Activated CD8-positive, alpha-beta memory T cell treated with anti-CD3 and anti-CD28 coated beads for 36 hours (primary cell): ENCODE measurements around the gene ADD1. TPM values are rescaled to one million over a fixed set of nuclear protein-coding genes. Genes with fewer than 3 reads are reported as not detected.

Experiments used
- CTCF ChIA-PET: fragments of 350-600 bp; sonication (Branson Sonifier 250); formaldehyde crosslinking; loops from one replicate; lab custom pipeline; 2021; ENCODE audit warnings: antibody characterized with exemption; lab: Charles Lee
- POLR2A ChIA-PET: fragments of 350-600 bp; sonication (Branson Sonifier 250); formaldehyde crosslinking; loops from one replicate; lab custom pipeline; 2021; ENCODE audit warnings: antibody characterized with exemption; lab: Charles Lee
- total RNA-seq, 2 experiments: library from RNA; stranded (reverse); gene quantifications; one replicate each; pipeline ENCODE4 v1.2.3, GENCODE V29; 2021

Gene ADD1
- total RNA-seq, 2 experiments from 2014 or later = 151 to 154 TPM

DNA sequence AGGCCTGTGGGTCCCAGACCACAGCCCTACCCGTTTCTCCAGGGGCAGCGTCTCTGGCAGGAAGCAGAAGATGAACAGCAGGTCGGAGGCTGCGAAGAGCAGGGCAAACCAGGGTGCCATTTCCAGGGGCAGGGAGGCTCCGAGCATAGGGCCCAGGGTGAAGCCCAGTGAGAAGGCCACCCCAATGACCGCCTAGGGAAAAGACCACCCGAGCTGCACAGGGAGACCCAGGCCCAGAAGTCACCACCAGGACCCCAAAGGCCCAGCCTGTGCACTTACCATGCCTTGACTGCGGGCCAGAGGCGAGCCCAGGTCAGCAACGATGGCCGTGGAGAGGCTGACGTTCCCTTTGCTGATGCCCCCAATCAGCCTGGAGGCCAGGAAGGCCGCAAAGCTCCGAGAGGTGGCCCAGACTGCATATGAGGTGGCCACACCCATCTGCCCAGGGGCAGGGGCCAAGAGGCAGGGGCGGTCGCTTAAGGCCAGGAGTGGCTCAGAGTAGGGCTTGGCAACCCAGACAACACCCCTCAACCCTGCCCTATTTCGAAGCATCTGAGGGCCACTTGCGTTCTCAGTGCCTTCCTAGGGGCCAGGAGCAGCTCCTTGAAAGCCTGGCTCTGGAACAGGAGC, 88.8 kb downstream of the ADD1 start:
- CTCF ChIA-PET = interaction anchor here (0.5 to 1.4 kb wide), 3 partner anchors 9 to 94 kb away, joined by 3 to 4 read pairs (median 3); no protein-coding TSS in a partner anchor
- POLR2A ChIA-PET = interaction anchor here (1.0 kb wide), 2 partner anchors 9 to 134 kb away, joined by 4 read pairs; no protein-coding TSS in a partner anchor

DNA sequence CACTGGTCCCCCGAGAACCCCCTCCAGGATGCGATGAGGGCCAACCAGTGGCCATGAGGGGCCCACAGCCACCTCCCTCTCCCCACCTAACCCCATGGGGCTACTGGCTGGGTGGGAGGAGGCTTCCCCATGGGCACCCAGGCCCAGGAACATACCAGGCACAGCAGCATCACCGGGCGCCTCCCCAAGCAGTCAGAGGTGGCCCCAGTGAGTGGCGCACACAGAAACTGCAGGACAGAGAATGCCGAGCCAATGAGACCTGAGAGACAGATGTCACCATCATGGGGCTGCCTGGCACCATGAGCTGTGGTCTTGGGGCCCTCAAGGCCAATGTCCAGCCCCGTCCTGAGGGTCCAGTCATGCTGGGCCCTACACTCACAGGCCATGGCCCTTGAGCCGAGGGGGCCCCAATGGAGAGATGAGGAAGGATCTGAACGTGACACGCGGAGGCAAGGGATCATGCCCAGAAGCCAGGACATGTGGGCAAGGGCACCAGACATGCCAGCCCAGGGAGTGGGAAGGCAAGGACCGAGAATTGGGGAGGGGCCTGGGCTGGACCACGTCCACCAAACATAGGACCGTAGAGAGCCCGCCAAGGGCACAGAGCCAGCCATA, 89.4 kb downstream of the ADD1 start:
- POLR2A ChIA-PET = interaction anchor here (1.0 kb wide), 1 partner anchor 134 kb away, joined by 4 read pairs; no protein-coding TSS in a partner anchor
- CTCF ChIA-PET = interaction anchor here (0.5 to 1.4 kb wide), 3 partner anchors 10 to 94 kb away, joined by 3 to 4 read pairs (median 3); no protein-coding TSS in a partner anchor

GRCh38 chr4:2933566-2934076, 90.0 kb downstream of the ADD1 start:
- ChIA-PET POLR2A (no interaction called here), CTCF (interaction anchor here (1.0 to 1.4 kb wide), 2 partner anchors 11 to 21 kb away, joined by 3 to 4 read pairs; no protein-coding TSS in a partner anchor)

GRCh38 chr4:2934077-2934812, 90.6 kb downstream of the ADD1 start:
- ChIA-PET CTCF (interaction anchor here (2.7 kb wide), 1 partner anchor 29 kb away, joined by 18 read pairs; the partner anchor contains the start of genes GRK4 and NOP14), POLR2A (interaction anchor here (0.7 to 3.4 kb wide), 6 partner anchors 14 to 188 kb away, joined by 3 to 47 read pairs (median 12); partner anchors contain the start of genes GRK4, NOP14 and SH3BP2)

GRCh38 chr4:2934813-2935761, 91.4 kb downstream of the ADD1 start:
- ChIA-PET CTCF (interaction anchor here (0.6 to 4.0 kb wide), 7 partner anchors 16 to 399 kb away, joined by 3 to 37 read pairs (median 6); partner anchors contain the start of genes GRK4, NOP14 and TNIP2), POLR2A (interaction anchor here (0.6 to 3.4 kb wide), 14 partner anchors 15 to 466 kb away, joined by 3 to 47 read pairs (median 5); partner anchors contain the start of genes GRK4, NOP14, RNF4 and SH3BP2)

DNA sequence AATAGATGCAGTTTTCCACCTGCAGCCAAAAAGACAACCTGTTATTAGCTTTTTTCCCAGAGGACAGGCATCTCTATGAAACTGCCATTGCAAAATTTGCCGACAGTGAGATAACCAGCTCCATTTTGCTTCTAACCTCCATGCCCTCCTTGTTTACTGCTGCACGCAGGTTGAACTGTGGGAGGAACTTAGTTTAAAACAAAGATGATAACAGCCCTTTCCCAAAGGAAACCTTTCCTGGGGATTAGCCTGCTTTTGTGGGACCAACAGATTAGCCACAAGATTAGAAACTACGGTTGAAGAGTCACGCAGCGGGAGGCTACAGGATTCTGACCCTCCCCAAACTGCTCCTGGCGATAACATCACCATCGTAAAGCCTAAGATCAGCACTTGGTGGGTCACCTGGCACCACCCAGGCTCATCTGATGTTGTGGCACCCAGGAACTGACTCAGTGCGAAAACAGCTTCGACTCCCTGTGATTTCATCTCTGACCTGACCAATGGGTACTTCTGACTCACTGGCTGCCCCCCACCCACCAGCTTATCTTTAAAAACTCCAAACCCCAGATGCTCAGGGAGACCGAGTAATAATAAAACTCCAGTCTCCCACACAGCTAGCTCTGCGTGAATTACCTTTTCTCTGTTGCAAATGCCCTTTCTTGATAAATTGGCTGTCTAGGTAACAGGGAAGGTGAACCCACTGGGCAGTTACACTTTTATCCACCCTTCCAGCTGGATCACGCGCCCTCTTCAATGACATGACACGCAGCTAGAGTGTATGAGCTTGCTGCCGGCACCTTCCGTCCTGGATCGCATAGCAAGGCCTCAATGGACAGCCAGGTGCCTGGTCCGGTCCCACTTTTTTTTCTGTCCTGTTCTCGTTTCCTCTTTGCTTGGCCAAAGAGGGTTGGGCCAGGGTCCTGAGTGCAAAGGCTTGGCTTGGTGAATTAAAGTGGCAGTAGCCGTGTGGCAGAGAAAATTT, 92.4 kb downstream of the ADD1 start:
- POLR2A ChIA-PET = interaction anchor here (0.5 to 3.4 kb wide), 17 partner anchors 16 to 467 kb away, joined by 3 to 47 read pairs (median 3); partner anchors contain the start of genes GRK4, NOP14, RNF4 and SH3BP2
- CTCF ChIA-PET = interaction anchor here (1.0 to 4.0 kb wide), 7 partner anchors 15 to 180 kb away, joined by 3 to 37 read pairs (median 6); partner anchors contain the start of genes GRK4, NOP14 and TNIP2

GRCh38 chr4:2936773-2937145, 93.1 kb downstream of the ADD1 start:
- CTCF ChIA-PET = interaction anchor here (1.2 to 4.0 kb wide), 4 partner anchors 15 to 26 kb away, joined by 4 to 37 read pairs (median 12); partner anchors contain the start of genes GRK4 and NOP14
- POLR2A ChIA-PET = interaction anchor here (1.1 to 3.4 kb wide), 9 partner anchors 12 to 467 kb away, joined by 3 to 47 read pairs (median 7); partner anchors contain the start of genes GRK4, NOP14 and RNF4

DNA sequence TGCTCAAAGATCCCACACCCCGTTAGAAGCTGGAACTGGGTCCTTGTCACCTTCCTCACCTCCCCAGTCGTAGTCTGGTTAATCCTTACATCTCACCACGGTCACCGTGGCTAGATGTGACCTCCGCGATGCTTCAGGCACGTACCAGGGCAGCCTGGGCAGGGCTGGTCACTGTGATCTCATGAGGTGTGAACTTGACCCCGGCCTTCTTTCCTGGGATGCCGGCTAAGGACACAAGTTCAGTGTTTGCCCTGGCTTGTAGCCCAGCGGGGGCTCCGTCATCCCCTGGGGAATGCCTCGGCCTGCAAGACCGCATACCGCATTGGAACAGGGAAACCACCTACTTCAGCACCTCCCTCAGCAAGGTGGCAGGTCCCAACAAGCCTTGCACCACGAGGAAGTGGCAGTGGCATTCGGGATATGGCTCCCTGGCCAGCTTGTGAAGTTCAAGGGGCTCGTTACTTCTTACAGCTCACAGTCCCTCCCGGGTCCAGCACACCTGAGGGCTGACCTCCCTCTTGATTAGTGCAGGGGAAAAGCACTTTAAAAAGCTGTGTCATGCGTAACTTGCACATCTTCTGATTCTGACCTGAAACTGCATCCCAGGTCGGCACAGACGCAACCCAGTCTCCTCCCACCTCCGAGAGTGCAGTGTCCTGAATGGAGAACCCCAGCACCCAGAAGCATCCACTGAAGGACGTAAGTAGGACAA, 93.7 kb downstream of the ADD1 start:
- CTCF ChIA-PET = interaction anchor here (1.2 to 4.0 kb wide), 4 partner anchors 14 to 26 kb away, joined by 4 to 37 read pairs (median 12); partner anchors contain the start of genes GRK4 and NOP14
- POLR2A ChIA-PET = interaction anchor here (0.7 to 3.4 kb wide), 8 partner anchors 11 to 191 kb away, joined by 3 to 47 read pairs (median 8); partner anchors contain the start of genes GRK4 and NOP14

DNA sequence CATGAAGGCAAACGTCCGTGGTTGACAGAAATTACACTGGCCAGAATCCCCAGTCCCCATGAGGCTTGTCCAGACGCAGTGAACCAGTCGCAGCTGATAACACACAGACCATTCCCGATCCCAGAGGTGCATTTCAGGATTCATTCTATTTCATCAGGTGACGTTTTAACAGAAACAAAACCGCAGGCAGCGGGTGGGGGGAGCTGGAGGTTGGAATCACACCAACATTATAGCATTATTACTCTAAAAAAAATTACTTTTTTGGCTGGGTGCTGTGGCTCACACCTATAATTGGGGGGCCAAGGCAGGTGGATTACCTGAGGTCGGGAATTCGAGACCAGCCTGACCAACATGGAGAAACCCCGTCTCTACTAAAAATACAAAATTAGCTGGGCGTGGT, 94.3 kb downstream of the ADD1 start:
- POLR2A ChIA-PET = interaction anchor here (0.7 to 3.4 kb wide), 3 partner anchors 11 to 16 kb away, joined by 4 to 47 read pairs (median 4); no protein-coding TSS in a partner anchor

DNA sequence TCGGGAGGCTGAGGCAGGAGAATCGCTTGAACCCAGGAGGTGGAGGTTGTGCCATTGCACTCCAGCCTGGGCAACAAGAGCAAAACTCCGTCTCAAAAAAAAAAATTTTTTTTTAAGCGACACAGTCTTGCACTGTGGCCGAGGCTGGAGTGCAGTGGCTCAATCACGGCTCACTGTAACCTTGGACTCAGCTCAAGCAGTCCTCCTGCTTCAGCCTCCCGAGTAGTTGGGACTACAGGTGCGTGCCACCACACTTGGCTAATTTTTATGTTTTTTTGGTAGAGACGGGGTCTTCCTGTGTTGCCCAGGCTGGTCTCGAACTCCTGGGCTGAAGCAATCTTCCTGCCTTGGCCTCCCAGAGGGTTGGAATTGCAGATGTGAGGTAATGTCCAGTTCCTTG, 94.8 kb downstream of the ADD1 start:
- ChIA-PET CTCF (interaction anchor here (1.0 to 4.0 kb wide), 2 partner anchors 10 to 17 kb away, joined by 3 to 37 read pairs; no protein-coding TSS in a partner anchor), POLR2A (interaction anchor here (1.5 kb wide), 1 partner anchor 10 kb away, joined by 4 read pairs; no protein-coding TSS in a partner anchor)

More for the DNA sequence above, 94.3 kb downstream of the ADD1 start:
- CTCF ChIA-PET = interaction anchor here (4.0 kb wide), 1 partner anchor 17 kb away, joined by 37 read pairs; no protein-coding TSS in a partner anchor

DNA sequence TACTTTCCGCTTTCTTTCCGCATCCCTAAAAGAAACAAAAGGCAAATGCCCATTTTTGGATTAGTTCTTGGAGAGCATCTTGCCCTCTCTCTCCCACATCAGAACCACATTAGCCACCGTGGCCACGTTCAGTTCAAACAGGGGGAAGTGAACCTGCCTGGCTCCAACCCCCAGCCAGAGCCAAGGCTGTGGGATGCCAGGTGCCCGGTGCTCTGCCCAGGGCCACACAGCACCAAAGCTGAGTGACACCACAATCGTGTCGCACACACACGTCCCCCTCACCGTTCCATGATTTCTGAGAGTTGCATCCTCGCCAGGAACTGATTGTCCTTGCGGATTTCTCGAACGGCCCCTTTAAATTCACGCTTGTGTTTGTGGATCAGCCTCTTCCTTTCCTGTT, 95.3 kb downstream of the ADD1 start:
- ChIA-PET POLR2A (interaction anchor here (1.1 kb wide), 1 partner anchor 15 kb away, joined by 6 read pairs; no protein-coding TSS in a partner anchor), CTCF (interaction anchor here (0.9 to 1.1 kb wide), 3 partner anchors 9 to 17 kb away, joined by 3 to 4 read pairs (median 3); no protein-coding TSS in a partner anchor)

GRCh38 chr4:2939383-2940243, 96.0 kb downstream of the ADD1 start:
- CTCF ChIA-PET = interaction anchor here (0.9 to 1.1 kb wide), 3 partner anchors 9 to 16 kb away, joined by 3 to 4 read pairs (median 3); no protein-coding TSS in a partner anchor

DNA sequence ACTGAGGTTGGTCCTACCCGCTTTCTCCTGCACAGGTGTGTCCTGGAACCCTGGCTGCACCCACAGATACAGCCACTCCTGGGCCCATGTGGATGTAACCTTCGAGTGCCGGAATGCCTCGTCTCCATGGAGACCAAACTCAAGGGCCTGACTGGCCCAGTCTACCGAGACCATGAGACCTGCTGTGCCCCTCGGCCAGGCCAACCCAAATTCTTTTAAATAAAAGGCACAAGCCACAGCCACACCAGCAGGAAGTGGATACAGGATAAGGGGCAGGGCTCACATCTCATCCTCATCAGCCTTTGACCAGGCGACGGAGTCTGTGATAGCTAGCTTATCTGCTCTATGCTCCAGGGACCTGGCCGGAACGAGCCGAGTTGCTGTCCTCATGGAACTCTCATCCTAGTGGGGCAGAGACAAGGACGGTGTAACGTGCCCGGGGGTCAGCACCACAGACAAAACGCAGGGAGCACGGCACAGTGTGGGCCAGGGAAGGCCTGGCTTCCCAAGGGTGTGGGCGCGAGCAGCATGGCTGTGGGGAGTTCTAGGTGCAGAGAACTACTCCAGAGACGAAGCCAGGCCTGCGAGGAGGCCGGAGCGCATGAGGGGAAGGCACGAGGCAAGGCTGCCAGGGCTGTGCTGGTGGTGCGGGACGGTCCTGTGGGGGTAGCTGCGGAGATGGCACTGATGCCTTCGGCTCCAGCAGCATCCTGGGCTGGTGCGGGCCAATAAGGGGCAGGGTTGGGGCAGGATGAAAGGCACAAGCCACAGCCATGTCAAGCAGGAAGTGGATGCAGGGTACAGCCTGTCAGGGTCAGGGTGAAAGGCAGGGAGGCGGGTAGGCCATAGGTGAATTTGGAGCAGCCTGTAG, 96.9 kb downstream of the ADD1 start:
- ChIA-PET POLR2A (interaction anchor here (1.6 kb wide), 1 partner anchor 13 kb away, joined by 6 read pairs; no protein-coding TSS in a partner anchor), CTCF (no interaction called here)

More at GRCh38 chr4:2939383-2940243, 96.0 kb downstream of the ADD1 start:
- POLR2A ChIA-PET = interaction anchor here (1.1 kb wide), 1 partner anchor 15 kb away, joined by 6 read pairs; no protein-coding TSS in a partner anchor
